A549 (cell line): ENCODE results near the gene GGT1. TPM values are rescaled to one million over a fixed set of nuclear protein-coding genes. Genes with fewer than 3 reads are reported as not detected.

Experiments
- ATAC-seq, 2 experiments: fragments of 200-7000 bp in 1 of 2; fragments of >200 bp in 1 of 2; cut with Nextera tagmentation in 1 of 2; cut with Tn5 transposase in 1 of 2; 3 replicates each; pipeline versions ENCODE4 v1.8.0 to v1.9.1; 2018 to 2020; ENCODE audit warnings: mild to moderate bottlenecking in 1 of 2, moderate library complexity in 1 of 2
- CTCF ChIA-PET: fragments of 300-600 bp; sonication (Branson Sonifier 250); formaldehyde crosslinking; extraction: SDS; loops from one replicate; lab custom pipeline; 2021; ENCODE audit warnings: antibody characterized with exemption, inconsistent platforms; lab: Yijun Ruan, JAX
- POLR2A ChIA-PET: fragments of 350-600 bp; formaldehyde crosslinking; extraction: SDS; loops from one replicate; lab custom pipeline; 2021; ENCODE audit warnings: antibody characterized with exemption, inconsistent platforms; lab: Yijun Ruan, JAX
- DNase-seq, 2 experiments: peaks; one replicate each; pipeline versions ENCODE4 v3.0.0 to v3.0.0-alpha.2; 2011 to 2016; ENCODE audit warnings: low read depth in 1 of 2, low spot score in 1 of 2
- FAIRE-seq: peaks from 2 replicates; lab custom pipeline; 2011; peaks lifted over from hg19 to GRCh38; lab: Jason Lieb, UNC
- H3K27ac ChIP-seq, 2 experiments: fragments of >200 bp; sonication (Bioruptor Twin); formaldehyde crosslinking; 3 replicates each; pipeline ENCODE4 v1.5.1; 2016 to 2017
- H3K4me1 ChIP-seq: fragments of >200 bp; sonication (Bioruptor Twin); formaldehyde crosslinking; 3 replicates; pipeline ENCODE4 v1.6.1; 2016
- H3K4me2 ChIP-seq: fragments of >200 bp; sonication (Bioruptor Twin); formaldehyde crosslinking; 3 replicates; pipeline ENCODE4 v1.6.1; 2016
- H3K4me3 ChIP-seq: fragments of >200 bp; sonication (Bioruptor Twin); formaldehyde crosslinking; 3 replicates; pipeline ENCODE4 v1.5.1; 2016
- H3K9me3 ChIP-seq: fragments of >200 bp; sonication (Bioruptor Twin); formaldehyde crosslinking; 3 replicates; pipeline ENCODE4 v1.6.1; 2016
- ATOH8 ChIP-seq: fragments of 250-450 bp; sonication (Bioruptor Pico); IDR thresholded peaks from 2 replicates; pipeline ENCODE4 v1.5.0; 2020; ENCODE audit warnings: low read depth, mild to moderate bottlenecking, moderate library complexity
- CHD2 ChIP-seq: fragments of 150-350 bp; IDR thresholded peaks from 2 replicates; pipeline ENCODE4 v1.6.1; 2014; ENCODE audit warnings: low read length; ENCODE audit not compliant: partially characterized antibody
- CHD4 ChIP-seq: fragments of 200-600 bp; sonication (generic); IDR thresholded peaks from 2 replicates; pipeline ENCODE4 v1.6.1; 2016; ENCODE audit warnings: antibody characterized with exemption, mild to moderate bottlenecking, borderline replicate concordance
- EP300 ChIP-seq, 2 experiments: fragments of >200 bp; sonication (Bioruptor Twin); formaldehyde crosslinking; IDR thresholded peaks; 2 replicates in 1 of 2; 3 replicates in 1 of 2; pipeline ENCODE4 v1.6.1; 2016 to 2017
- FOSB ChIP-seq: fragments of 250-450 bp; sonication (Bioruptor Pico); IDR thresholded peaks from 2 replicates; pipeline ENCODE4 v1.5.0; 2020; ENCODE audit warnings: mild to moderate bottlenecking, moderate library complexity
- FOSL2 ChIP-seq, 2 experiments: fragments of 450-650 bp in 1 of 2; fragments of >200 bp in 1 of 2; sonication (Bioruptor Twin) in 1 of 2; formaldehyde crosslinking; IDR thresholded peaks; 2 replicates each; pipeline versions ENCODE4 v1.5.0 to v1.6.1; 2016 to 2020; ENCODE audit warnings: mild to moderate bottlenecking in 1 of 2, moderate library complexity in 1 of 2
- HOXA7 ChIP-seq: fragments of 250-450 bp; sonication (Bioruptor Pico); IDR thresholded peaks from 2 replicates; pipeline ENCODE4 v1.5.0; 2020; ENCODE audit warnings: mild to moderate bottlenecking, moderate library complexity
- NPAS2 ChIP-seq: fragments of 250-450 bp; sonication (Bioruptor Pico); IDR thresholded peaks from 2 replicates; pipeline ENCODE4 v1.8.0; 2022; ENCODE audit warnings: mild to moderate bottlenecking, moderate library complexity, borderline replicate concordance
- NR3C1 ChIP-seq: fragments of >200 bp; sonication (Bioruptor Twin); formaldehyde crosslinking; IDR thresholded peaks from 3 replicates; pipeline ENCODE4 v1.6.1; 2017
- POLR2AphosphoS2 ChIP-seq: conservative IDR thresholded peaks from 2 replicates; pipeline ENCODE4 v1.6.1; 2012; ENCODE audit warnings: low read length, improper control_type of control experiment, inconsistent platforms
- RFX5 ChIP-seq: fragments of 450-650 bp; IDR thresholded peaks from 2 replicates; pipeline ENCODE4 v1.7.1; 2014; ENCODE audit warnings: antibody characterized with exemption, mild to moderate bottlenecking, moderate library complexity
- RNF2 ChIP-seq: fragments of 200-600 bp; sonication (generic); IDR thresholded peaks from 2 replicates; pipeline ENCODE4 v1.6.1; 2016; ENCODE audit warnings: low read depth, mild to moderate bottlenecking, antibody characterized with exemption, moderate library complexity, borderline replicate concordance
- TFCP2L1 ChIP-seq: fragments of 250-450 bp; sonication (Bioruptor Pico); IDR thresholded peaks from 2 replicates; pipeline ENCODE4 v1.5.0; 2021; ENCODE audit warnings: mild to moderate bottlenecking
- ZC3H11A ChIP-seq: fragments of 450-650 bp; IDR thresholded peaks from 2 replicates; pipeline ENCODE4 v1.6.1; 2014; ENCODE audit warnings: antibody characterized with exemption, mild to moderate bottlenecking
- WGBS: methylation state at CpG from one replicate; pipeline ENCODE4 v1.1.6; 2017; ENCODE audit errors: missing lambda C conversion rate; 5-methylcytosine and 5-hydroxymethylcytosine counted together
- polyA plus RNA-seq, 4 experiments: library from polyadenylated mRNA; depleted of rRNA in 3 of 4; stranded (reverse); fragments of >200 nt; fragmentation: RNase III in 1 of 4; extraction: RNeasy Plus Mini Kit Qiagen cat#74134 plus additional on column Dnase treatment in 1 of 4; gene quantifications; 2 replicates in 3 of 4; 3 replicates in 1 of 4; pipeline ENCODE4 v1.2.3, GENCODE V29; 2011 to 2017
- TF ChIP-seq, protein P1 (sequence below): IDR thresholded peaks from 2 replicates; pipeline ENCODE4 v1.6.1; 2012; ENCODE audit warnings: low read depth, borderline replicate concordance

The GGT1 gene
- polyA plus RNA-seq, 2 of the 4 experiments (the other 2 are of a cell fraction): 50.1 to 118 TPM

DNA sequence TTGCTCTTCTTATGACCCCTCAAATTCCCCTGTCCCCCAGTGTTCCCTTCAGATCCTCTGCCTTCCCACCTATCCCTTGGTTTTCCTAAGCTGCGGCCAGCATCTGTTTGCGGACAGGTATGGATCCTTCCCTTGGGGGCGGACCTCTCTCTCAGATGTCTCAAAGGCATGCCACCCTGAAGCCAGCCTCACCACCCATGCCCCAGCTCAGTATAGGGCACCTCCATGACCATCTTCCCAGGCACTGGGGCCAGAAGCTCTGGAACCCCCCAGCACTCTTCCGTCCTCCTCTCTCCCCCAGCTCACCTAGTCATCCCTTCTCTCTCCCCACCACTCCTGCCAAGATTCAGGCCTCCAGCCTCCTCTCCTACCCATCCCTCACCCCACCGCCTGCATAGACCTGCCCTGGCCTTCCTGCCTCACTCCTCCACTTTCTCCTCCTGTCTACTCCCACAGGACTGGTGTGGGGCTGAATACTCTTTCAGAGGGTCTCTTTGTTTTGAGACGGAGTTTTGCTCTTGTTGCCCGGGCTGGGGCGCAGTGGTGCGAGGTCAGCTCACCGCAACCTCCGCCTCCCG lies 12.3 kb upstream of the GGT1 start:
- Histone ChIP-seq H3K4me1 (peaks cover 15% of the 10 kb centered on the region), H3K4me3 (no peak overlapping the region), H3K27ac (no peak overlapping the region), H3K4me2 (no peak overlapping the region), H3K9me3 (no peaks in the 10 kb centered on the region)
- no peak for FAIRE-seq
- ATAC-seq: no peak
- ChIA-PET CTCF (no interaction called here), POLR2A (no interaction called here)
- 90% methylated on average over 9 of the region's 12 CpGs for WGBS
- TF ChIP-seq CHD4: no peak
- no peak for TF ChIP-seq RFX5
- no peak for TF ChIP-seq TFCP2L1 (CRISPR knock-in tag)
- TF ChIP-seq ZC3H11A: no peak
- TF ChIP-seq EP300 (IDR thresholded peaks at IDR 0.05): no peak
- TF ChIP-seq NPAS2 (CRISPR knock-in tag): no peak
- TF ChIP-seq POLR2AphosphoS2: no peak
- no peak for TF ChIP-seq FOSB (CRISPR knock-in tag)
- no peak for TF ChIP-seq NR3C1
- no peak for DNase-seq

GRCh38 chr22:24591286-24591830 lies 11.6 kb upstream of the GGT1 start:
- WGBS: 88% methylated on average over 3 of the region's 6 CpGs
- no peak overlapping the region for H3K4me3 ChIP-seq
- H3K4me1 ChIP-seq: peaks cover 15% of the 10 kb centered on the region
- CTCF ChIA-PET: interaction anchor here (1.2 kb wide), 1 partner anchor 9 kb away, joined by 3 read pairs; no protein-coding TSS in a partner anchor
- no peaks in the 10 kb centered on the region for H3K9me3 ChIP-seq
- TF ChIP-seq RNF2: no peak
- TF ChIP-seq CHD2: no peak
- no peak for TF ChIP-seq ATOH8 (CRISPR knock-in tag)
- TF ChIP-seq HOXA7 (CRISPR knock-in tag): no peak
- TF ChIP-seq FOSL2 (IDR thresholded peaks at IDR 0.05): no peak
- no peak for TF ChIP-seq FOSL2 (CRISPR knock-in tag; IDR thresholded peaks at IDR 0.05)
- H3K4me2 ChIP-seq: no peak overlapping the region
- no peak for ATAC-seq
- peak overlapping the region in 1 of 2 experiments; percentile 100; a peak in 3 of 6 replicates for H3K27ac ChIP-seq
- no peak for FAIRE-seq
- POLR2A ChIA-PET: no interaction called here
- no peak for DNase-seq

- no peak for TF ChIP-seq EP300 (IDR thresholded peaks at IDR 0.05)
- TF ChIP-seq, protein P1, sequence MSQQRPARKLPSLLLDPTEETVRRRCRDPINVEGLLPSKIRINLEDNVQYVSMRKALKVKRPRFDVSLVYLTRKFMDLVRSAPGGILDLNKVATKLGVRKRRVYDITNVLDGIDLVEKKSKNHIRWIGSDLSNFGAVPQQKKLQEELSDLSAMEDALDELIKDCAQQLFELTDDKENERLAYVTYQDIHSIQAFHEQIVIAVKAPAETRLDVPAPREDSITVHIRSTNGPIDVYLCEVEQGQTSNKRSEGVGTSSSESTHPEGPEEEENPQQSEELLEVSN: 0 out of 2 replicates have a peak, but pooled peaks have one; percentile 28
- TF ChIP-seq, all 56 proteins: peak for 1
- no peaks in the 10 kb centered on the region for H3K9me3 ChIP-seq
- ChIA-PET CTCF (interaction anchor here (1.2 kb wide), 1 partner anchor 8 kb away, joined by 3 read pairs; no protein-coding TSS in a partner anchor), POLR2A (no interaction called here)
- H3K27ac ChIP-seq: peak overlapping the region; percentile 89 to 100
- FAIRE-seq (no peak), ATAC-seq (peak; percentile 47 to 54; a peak in 5 of 6 replicates), DNase-seq (peak in 1 of 2 experiments; percentile 32)
- H3K4me2 ChIP-seq: peak overlapping the region; percentile 94
- whole genome bisulfite sequencing: 19% methylated on average over 7 of the region's 33 CpGs
- peak overlapping the region; percentile 79 for H3K4me3 ChIP-seq
- H3K4me1 ChIP-seq: peaks cover 15% of the 10 kb centered on the region
Measured at GRCh38 chr22:24592058-24592850, 10.7 kb upstream of the GGT1 start.
